Hepatocyte (in vitro differentiated cells): ENCODE results near the gene TEX29.

Experiments
- CTCF ChIP-seq: fragments of 200-600 bp; sonication (generic); IDR thresholded peaks from 2 replicates; pipeline ENCODE4 v1.5.1; 2016; ENCODE audit warnings: antibody characterized with exemption, mild to moderate bottlenecking; ENCODE audit not compliant: poor library complexity
- EZH2 ChIP-seq: fragments of 200-600 bp; sonication (generic); IDR thresholded peaks from 2 replicates; pipeline ENCODE4 v1.6.1; 2016; ENCODE audit warnings: antibody characterized with exemption, mild to moderate bottlenecking, borderline replicate concordance

DNA sequence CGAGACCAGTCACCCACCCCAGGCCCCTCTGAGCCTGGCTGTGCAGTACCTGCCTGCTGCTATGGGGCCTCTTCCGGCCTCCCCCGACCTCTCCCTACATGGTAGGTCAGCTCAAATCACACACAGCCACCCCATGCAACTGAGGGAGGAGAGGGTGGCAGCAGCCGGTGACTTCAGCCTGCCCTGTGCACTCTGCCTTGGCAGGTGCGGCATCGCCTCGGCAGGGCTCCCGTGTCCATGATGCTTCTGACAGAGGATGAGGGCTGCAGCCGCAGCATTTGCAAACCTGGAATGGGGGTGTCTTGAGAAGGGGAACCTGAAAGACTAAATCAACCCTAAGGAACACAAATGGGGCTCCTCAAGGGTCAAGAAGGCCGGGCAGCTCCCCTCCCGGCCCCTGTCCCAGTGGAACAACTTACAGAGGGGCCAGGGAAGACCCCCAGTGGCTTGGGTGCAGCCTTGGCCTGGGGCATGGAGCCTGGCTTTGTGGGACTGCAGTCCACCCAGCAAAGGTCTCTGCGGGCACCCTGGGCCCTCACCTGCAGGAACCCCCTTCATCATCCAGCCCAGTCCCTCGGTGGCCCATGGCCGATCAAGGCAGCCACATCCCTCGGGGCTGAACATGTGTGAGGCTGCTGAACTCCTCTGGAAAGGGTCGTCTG, 6.7 kb downstream of the TEX29 start:
- no peak for TF ChIP-seq CTCF
- TF ChIP-seq EZH2, result no peak
